BJ (cell line): ENCODE measurements around the gene CRYBA4. TPM values are rescaled to one million over a fixed set of nuclear protein-coding genes. Genes with fewer than 3 reads are reported as not detected.

Experiments
- CTCF ChIA-PET: fragments of 350-600 bp; formaldehyde crosslinking; extraction: SDS; loops from one replicate; lab custom pipeline; 2021; ENCODE audit warnings: antibody characterized with exemption, inconsistent platforms; lab: Yijun Ruan, JAX
- POLR2A ChIA-PET: fragments of 300-600 bp; sonication (Branson Sonifier 250); formaldehyde crosslinking; extraction: SDS; loops from one replicate; lab custom pipeline; 2021; ENCODE audit warnings: antibody characterized with exemption; lab: Charles Lee
- DNase-seq: peaks from one replicate; pipeline ENCODE4 v3.0.0-alpha.2; 2011; ENCODE audit warnings: low read depth
- H3K27me3 ChIP-seq: 2 replicates; pipeline ENCODE4 v1.6.0; 2011; ENCODE audit warnings: low read length; ENCODE audit not compliant: control insufficient read depth, insufficient read depth
- H3K36me3 ChIP-seq: 2 replicates; pipeline ENCODE4 v1.5.1; 2011; ENCODE audit warnings: low read length; ENCODE audit not compliant: control insufficient read depth, insufficient read depth
- H3K4me3 ChIP-seq: 2 replicates; pipeline ENCODE4 v1.5.1; 2011; ENCODE audit warnings: low read depth, mild to moderate bottlenecking, control low read depth, low read length
- polyA minus RNA-seq: library from RNA; depleted of rRNA, polyadenylated mRNA; stranded (reverse); fragments of >200 nt; gene quantifications from 2 replicates; pipeline ENCODE4 v1.2.3, GENCODE V29; 2011; rRNA and poly(A)+ RNA removed
- polyA plus RNA-seq: library from polyadenylated mRNA; depleted of rRNA; stranded (reverse); fragments of >200 nt; gene quantifications from 2 replicates; pipeline ENCODE4 v1.2.3, GENCODE V29; 2011; rRNA removed
- TF ChIP-seq, protein P1 (sequence below): IDR thresholded peaks from 2 replicates; pipeline ENCODE4 v1.5.1; 2011; ENCODE audit warnings: low read depth, mild to moderate bottlenecking, control low read depth, inconsistent platforms, low read length, moderate library complexity; ENCODE audit not compliant: insufficient read depth

CRYBA4 gene
- polyA plus RNA-seq (not detected in 2 replicates), polyA minus RNA-seq (not detected in 2 replicates)

- Histone ChIP-seq H3K27me3 (peaks cover 4% of the 10 kb centered on the region), H3K4me3 (no peak within 1 kb of the TSS), H3K36me3 (no peaks in the 10 kb centered on the region)
- TF ChIP-seq, protein P1, sequence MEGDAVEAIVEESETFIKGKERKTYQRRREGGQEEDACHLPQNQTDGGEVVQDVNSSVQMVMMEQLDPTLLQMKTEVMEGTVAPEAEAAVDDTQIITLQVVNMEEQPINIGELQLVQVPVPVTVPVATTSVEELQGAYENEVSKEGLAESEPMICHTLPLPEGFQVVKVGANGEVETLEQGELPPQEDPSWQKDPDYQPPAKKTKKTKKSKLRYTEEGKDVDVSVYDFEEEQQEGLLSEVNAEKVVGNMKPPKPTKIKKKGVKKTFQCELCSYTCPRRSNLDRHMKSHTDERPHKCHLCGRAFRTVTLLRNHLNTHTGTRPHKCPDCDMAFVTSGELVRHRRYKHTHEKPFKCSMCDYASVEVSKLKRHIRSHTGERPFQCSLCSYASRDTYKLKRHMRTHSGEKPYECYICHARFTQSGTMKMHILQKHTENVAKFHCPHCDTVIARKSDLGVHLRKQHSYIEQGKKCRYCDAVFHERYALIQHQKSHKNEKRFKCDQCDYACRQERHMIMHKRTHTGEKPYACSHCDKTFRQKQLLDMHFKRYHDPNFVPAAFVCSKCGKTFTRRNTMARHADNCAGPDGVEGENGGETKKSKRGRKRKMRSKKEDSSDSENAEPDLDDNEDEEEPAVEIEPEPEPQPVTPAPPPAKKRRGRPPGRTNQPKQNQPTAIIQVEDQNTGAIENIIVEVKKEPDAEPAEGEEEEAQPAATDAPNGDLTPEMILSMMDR = no peak
- no peak for DNase-seq
- ChIA-PET CTCF (interaction anchor here (0.6 kb wide), 1 partner anchor 79 kb away, joined by 3 read pairs; no protein-coding TSS in a partner anchor), POLR2A (no interaction called here)
These were observed at the start of gene CRYBA4 for GRCh38 chr22:26621663-26622062. CRYBA4 (plus strand) TSS chr22:26621963; CDS start chr22:26622597, 634 bp downstream.

GRCh38 chr22:26573026-26573662 lies 48.6 kb upstream of the CRYBA4 start:
- POLR2A ChIA-PET = no interaction called here
- no peak for DNase-seq
- CTCF ChIA-PET = interaction anchor here (0.7 kb wide), 1 partner anchor 21 kb away, joined by 3 read pairs; no protein-coding TSS in a partner anchor

DNA sequence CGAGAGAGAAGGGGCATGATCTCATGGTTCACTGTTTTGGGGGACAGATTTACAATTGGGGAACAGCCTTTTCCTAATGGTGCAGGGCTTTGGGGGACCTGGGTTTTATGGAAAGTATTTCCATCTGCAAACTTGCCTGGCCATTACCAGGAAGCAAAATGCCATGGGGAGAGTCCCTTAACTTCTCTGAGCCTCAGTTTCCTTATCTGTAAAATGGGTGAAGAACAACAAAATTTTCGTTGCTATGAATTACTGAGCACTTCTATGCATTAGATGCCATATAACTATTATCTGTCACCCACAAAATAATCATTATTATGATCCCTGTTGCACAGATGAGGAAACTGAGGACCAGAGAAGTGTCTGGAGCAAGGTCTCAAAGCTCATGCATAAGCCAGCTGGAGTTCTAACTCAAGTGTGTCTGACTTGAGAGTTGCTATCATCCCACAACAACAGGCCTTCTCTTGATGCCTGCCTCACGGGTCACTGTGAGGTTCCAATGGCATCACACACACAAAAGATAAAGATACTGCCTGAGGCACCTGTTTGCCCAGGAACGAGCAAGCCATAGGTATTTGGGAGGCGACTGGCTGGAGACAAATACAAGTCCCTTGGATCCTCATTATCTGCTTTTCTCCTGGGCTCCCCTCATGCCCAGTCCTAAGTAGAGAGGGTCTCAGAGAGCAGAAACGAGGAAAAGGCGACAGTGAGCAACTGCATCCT lies 47.6 kb upstream of the CRYBA4 start:
- H3K27me3 ChIP-seq = no peaks in the 10 kb centered on the region
- ChIA-PET CTCF (no interaction called here), POLR2A (no interaction called here)
- TF ChIP-seq, protein P1 = no peak
- no peak for DNase-seq
- 0 out of 2 replicates have a peak, but pooled peaks cover 1% of the 10 kb centered on the region for H3K36me3 ChIP-seq
- H3K4me3 ChIP-seq = no peak overlapping the region

More at GRCh38 chr22:26573026-26573662, 48.6 kb upstream of the CRYBA4 start:
- no peaks in the 10 kb centered on the region for H3K27me3 ChIP-seq
- no peak overlapping the region for H3K4me3 ChIP-seq
- H3K36me3 ChIP-seq = 0 out of 2 replicates have a peak, but pooled peaks cover 1% of the 10 kb centered on the region
- TF ChIP-seq, protein P1 = no peak

DNA sequence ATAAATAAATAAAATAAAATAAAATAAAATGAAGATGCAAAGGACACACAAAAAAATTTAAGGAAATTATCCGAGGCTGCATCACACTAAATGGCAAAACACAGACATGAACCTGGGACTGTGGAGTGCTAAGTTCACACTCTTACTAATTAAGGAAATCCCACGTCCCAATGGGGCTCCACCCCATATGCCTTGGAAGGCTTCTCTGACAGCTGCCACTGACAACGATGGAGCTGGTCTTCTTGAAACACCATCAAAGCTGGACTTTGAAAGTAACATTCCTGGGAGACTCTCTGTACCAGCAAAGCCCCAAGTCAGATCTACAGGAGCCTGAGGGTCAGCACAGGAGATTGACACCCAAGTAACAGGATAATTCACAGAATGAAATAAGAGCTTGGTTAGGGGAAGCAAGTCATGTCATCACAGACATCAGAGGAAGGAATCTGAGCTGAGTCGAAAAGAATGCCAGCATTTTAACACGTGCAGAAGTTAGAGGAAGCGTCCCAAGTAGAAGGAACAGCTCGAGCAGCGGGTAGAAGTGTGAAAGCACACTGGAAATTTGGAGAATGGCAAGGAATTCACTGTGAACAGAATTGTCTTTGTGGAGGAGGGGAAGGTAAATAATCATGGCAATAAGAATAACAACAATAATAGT lies 45.6 kb upstream of the CRYBA4 start:
- Histone ChIP-seq H3K4me3 (no peak overlapping the region), H3K27me3 (no peaks in the 10 kb centered on the region), H3K36me3 (no peaks in the 10 kb centered on the region)
- ChIA-PET CTCF (interaction anchor here (1.0 kb wide), 1 partner anchor 9 kb away, joined by 4 read pairs; no protein-coding TSS in a partner anchor), POLR2A (no interaction called here)
- no peak for DNase-seq
- TF ChIP-seq, protein P1 = no peak
